Tibial nerve (tissue), 4 donors: ENCODE results near the gene MCF2L2. TPM values are rescaled to one million over a fixed set of nuclear protein-coding genes. Genes with fewer than 3 reads are reported as not detected.
A peak's percentile ranks its signal among the peaks of the same experiment; 100 is the strongest.

Experiments used
- DNase-seq, 2 donors: peaks; one replicate each; pipeline ENCODE4 v3.0.0-alpha.2; 2019; ENCODE audit warnings: low spot score in 2 of 2
- H3K27ac ChIP-seq, 4 donors: fragments of 200-600 bp; sonication (generic) in 3 of 4; one replicate each; pipeline ENCODE4 v1.5.1; 2017 to 2019; ENCODE audit warnings: mild to moderate bottlenecking in 1 of 4
- H3K27me3 ChIP-seq, 2 donors: fragments of 200-600 bp; sonication (generic) in 1 of 2; one replicate each; pipeline versions ENCODE4 v1.5.1 to v1.6.0; 2017 to 2019
- H3K36me3 ChIP-seq, 3 donors: fragments of 200-600 bp; sonication (generic); one replicate each; pipeline ENCODE4 v1.5.1; 2018 to 2019
- H3K4me1 ChIP-seq, 4 donors: fragments of 200-600 bp; sonication (generic) in 3 of 4; one replicate each; pipeline ENCODE4 v1.5.1; 2017 to 2019
- H3K4me3 ChIP-seq, 4 donors: fragments of 200-600 bp; sonication (generic) in 3 of 4; one replicate each; pipeline ENCODE4 v1.5.1; 2017 to 2019; ENCODE audit warnings: mild to moderate bottlenecking in 1 of 4, moderate library complexity in 1 of 4
- H3K9me3 ChIP-seq, 4 donors: fragments of 200-600 bp; sonication (generic) in 3 of 4; one replicate each; pipeline ENCODE4 v1.5.1; 2017 to 2019
- EP300 ChIP-seq, 2 donors: sonication (generic); formaldehyde crosslinking; IDR thresholded peaks; one replicate each; pipeline ENCODE4 v1.6.1; 2017; ENCODE audit warnings: antibody characterized with exemption in 2 of 2, mild to moderate bottlenecking in 1 of 2
- POLR2A ChIP-seq, 2 donors: fragments of 450-650 bp; IDR thresholded peaks; one replicate each; pipeline ENCODE4 v1.6.1; 2017; ENCODE audit warnings: antibody characterized with exemption in 2 of 2, mild to moderate bottlenecking in 2 of 2, moderate library complexity in 2 of 2
- WGBS, 2 donors: methylation state at CpG; one replicate each; pipeline ENCODE4 v1.1.5; 2018; 5-methylcytosine and 5-hydroxymethylcytosine counted together
- total RNA-seq, 4 donors: library from RNA; depleted of rRNA; stranded (reverse); fragments of >200 nt; gene quantifications; one replicate each; pipeline ENCODE4 v1.1.0, GENCODE V29; 2016
- TF ChIP-seq, protein P1 (sequence below), 5 experiments: fragments of 200-600 bp in 3 of 5; fragments of 450-650 bp in 2 of 5; sonication (generic) in 3 of 5; IDR thresholded peaks; one replicate each; pipeline ENCODE4 v1.5.1; 2016 to 2019; ENCODE audit warnings: antibody characterized with exemption in 5 of 5, mild to moderate bottlenecking in 3 of 5, moderate library complexity in 2 of 5

The MCF2L2 gene
- total RNA-seq, 4 donors from 2014 or later: 0.90 to 24.9 (median 1.8) TPM

DNA sequence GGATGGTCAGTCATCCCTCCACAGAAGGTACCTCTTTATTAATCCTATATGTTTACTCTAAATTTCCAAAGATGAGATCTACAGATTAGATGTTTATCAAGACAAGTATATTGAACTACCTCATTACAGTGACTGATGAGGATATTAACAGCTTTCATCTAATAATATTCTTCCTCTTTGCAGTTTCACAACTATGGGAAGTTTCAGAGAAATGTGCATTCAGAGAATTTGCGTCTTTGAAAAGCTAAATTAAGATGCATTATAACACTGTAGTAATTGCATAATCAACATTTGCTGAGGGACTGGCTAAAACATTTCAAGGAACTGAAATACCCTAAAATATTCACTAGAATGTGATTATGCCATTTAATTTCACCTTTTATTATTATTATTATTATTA is 46.7 kb downstream of the MCF2L2 start:
- Histone ChIP-seq H3K9me3 (no peaks in the 10 kb centered on the region), H3K27me3 (no peaks in the 10 kb centered on the region), H3K36me3 (no peaks in the 10 kb centered on the region), H3K4me3 (no peak overlapping the region), H3K4me1 (no peaks in the 10 kb centered on the region), H3K27ac (no peak overlapping the region)
- 76% methylated on average over 1 of the region's 1 CpG for WGBS, 2 donors
- no peak for DNase-seq
- peak in 1 of 2 donors; percentile 23 for TF ChIP-seq EP300 (IDR thresholded peaks at IDR 0.05)
- TF ChIP-seq POLR2A (IDR thresholded peaks at IDR 0.05): no peak

DNA sequence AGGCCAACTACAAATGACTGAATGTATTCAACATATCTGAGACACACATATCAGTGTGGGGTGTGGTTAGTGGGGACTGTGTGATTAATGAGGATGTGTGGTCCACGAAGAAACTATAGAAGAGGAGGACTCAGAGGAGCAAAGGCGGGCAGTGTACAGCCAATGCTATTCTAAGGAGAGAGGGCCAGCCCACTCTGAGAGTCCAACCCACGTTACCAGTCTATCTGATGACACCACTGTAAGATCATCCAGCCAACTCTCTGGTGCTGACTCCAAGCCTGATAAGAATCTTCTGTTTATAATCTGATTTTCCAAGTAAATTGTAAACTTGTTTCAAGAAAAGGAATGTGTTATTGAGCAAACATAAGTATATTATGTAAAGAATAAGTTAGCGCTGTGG is 47.2 kb downstream of the MCF2L2 start:
- no peak for DNase-seq
- no peak for TF ChIP-seq EP300 (IDR thresholded peaks at IDR 0.05)
- no peak for TF ChIP-seq POLR2A (IDR thresholded peaks at IDR 0.05)
- TF ChIP-seq, protein P1, sequence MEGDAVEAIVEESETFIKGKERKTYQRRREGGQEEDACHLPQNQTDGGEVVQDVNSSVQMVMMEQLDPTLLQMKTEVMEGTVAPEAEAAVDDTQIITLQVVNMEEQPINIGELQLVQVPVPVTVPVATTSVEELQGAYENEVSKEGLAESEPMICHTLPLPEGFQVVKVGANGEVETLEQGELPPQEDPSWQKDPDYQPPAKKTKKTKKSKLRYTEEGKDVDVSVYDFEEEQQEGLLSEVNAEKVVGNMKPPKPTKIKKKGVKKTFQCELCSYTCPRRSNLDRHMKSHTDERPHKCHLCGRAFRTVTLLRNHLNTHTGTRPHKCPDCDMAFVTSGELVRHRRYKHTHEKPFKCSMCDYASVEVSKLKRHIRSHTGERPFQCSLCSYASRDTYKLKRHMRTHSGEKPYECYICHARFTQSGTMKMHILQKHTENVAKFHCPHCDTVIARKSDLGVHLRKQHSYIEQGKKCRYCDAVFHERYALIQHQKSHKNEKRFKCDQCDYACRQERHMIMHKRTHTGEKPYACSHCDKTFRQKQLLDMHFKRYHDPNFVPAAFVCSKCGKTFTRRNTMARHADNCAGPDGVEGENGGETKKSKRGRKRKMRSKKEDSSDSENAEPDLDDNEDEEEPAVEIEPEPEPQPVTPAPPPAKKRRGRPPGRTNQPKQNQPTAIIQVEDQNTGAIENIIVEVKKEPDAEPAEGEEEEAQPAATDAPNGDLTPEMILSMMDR (IDR thresholded peaks at IDR 0.05): no peak
- 53 to 54% methylated on average over 4 of the region's 4 CpGs for WGBS, 2 donors
- H3K27me3 ChIP-seq: no peaks in the 10 kb centered on the region
- H3K4me3 ChIP-seq: no peak overlapping the region
- H3K36me3 ChIP-seq: no peaks in the 10 kb centered on the region
- H3K4me1 ChIP-seq: no peaks in the 10 kb centered on the region
- no peaks in the 10 kb centered on the region for H3K9me3 ChIP-seq
- no peak overlapping the region for H3K27ac ChIP-seq

DNA sequence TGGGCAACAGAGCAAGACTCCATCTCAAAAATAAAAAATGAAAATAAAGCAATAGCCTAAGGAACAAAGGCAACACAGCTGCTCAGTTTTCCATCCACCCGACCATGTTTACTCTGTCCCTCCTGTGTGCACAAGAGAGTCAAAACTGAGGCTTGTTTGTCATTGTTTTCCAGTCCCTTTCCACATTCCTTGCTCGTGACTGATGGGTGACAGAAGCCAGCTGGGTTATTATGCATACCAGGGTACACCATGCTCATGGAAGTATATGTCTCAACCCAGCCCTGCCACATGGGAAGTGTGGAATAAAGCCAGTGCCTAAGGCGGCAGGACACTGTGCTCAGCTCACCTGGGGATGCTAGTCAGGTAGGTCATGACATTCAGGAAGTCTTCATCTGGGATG is 49.5 kb downstream of the MCF2L2 start:
- no peak overlapping the region for H3K27ac ChIP-seq
- TF ChIP-seq, protein P1 (IDR thresholded peaks at IDR 0.05): no peak
- WGBS, 2 donors: 66 to 67% methylated on average over 3 of the region's 3 CpGs
- no peak for DNase-seq
- H3K36me3 ChIP-seq: no peaks in the 10 kb centered on the region
- H3K4me3 ChIP-seq: no peak overlapping the region
- H3K9me3 ChIP-seq: no peaks in the 10 kb centered on the region
- no peaks in the 10 kb centered on the region for H3K27me3 ChIP-seq
- no peaks in the 10 kb centered on the region for H3K4me1 ChIP-seq

DNA sequence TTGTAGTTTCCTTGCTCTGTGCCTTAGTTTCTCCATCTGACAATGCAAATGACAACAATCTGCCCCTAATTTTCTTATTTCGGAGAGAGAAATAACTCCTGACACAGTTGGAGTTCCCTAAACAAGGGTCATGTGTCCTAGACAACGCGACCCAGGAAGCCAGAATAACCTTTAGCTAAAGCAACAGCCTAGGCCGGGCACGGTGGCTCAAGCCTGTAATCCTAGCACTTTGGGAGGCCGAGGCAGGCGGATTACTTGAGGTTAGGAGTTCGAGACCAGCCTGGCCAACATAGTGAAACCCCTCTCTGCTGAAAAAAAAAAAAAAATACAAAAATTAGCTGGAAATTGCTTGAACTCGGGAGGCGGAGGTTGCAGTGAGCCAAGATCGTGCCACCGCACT is 49.9 kb downstream of the MCF2L2 start:
- WGBS, 2 donors: 91 to 92% methylated on average over 12 of the region's 12 CpGs
- TF ChIP-seq, protein P1 (IDR thresholded peaks at IDR 0.05): no peak
- TF ChIP-seq POLR2A (IDR thresholded peaks at IDR 0.05) (no peak), EP300 (IDR thresholded peaks at IDR 0.05) (no peak)
- H3K9me3 ChIP-seq: no peaks in the 10 kb centered on the region
- H3K36me3 ChIP-seq: no peaks in the 10 kb centered on the region
- DNase-seq: no peak
- H3K27me3 ChIP-seq: no peaks in the 10 kb centered on the region
- H3K4me3 ChIP-seq: no peak overlapping the region
- H3K27ac ChIP-seq: no peak overlapping the region
- H3K4me1 ChIP-seq: no peaks in the 10 kb centered on the region

DNA sequence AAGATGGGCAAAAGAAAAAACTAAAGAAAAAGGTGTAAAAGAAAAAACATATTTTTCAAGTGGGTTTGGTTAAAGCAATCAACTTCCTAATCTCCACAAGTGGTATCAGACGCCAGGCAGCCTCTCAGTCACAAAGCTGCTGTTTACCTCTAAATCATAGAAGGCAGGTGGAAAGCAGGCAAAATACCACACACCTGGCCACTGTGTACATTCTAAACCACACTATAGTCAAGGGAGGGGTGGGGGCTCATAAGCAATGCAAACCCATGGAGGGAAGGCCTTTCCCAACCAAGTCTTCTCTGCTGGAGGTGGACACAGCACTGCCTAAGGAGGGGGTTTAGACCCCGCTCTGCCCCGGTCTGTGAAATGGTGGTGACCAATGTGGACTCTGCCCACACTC is 50.4 kb downstream of the MCF2L2 start:
- H3K27me3 ChIP-seq: no peaks in the 10 kb centered on the region

DNA sequence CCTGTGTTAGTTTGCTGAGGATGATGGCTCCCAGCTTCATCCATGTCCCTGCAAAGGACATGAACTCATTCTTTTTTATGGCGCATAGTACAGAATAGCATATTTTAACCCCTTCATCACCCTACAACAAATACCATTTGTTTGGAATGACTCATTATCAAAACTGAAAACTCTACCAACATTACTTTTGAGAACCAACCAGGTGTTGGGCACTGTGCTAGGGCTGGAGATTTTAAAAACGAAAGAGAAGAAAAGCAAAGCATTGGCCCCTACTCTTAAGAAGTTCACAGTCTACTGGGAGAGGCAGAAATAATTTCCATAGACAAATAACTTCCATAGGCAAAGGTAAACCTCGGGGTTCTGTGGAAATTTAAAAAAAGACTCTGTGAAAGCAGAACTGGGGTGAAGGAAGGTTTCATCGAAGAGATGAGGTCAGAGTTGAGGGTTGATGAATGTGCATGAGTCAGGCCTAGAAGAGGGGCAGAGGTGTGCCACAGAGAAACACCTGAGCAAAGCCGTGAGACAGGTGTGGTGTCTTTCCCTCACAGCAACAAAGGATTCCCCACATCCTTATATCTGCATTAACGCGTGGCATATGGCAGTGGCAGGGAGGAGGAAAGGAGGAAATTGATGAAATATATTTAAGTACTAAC is 51.0 kb downstream of the MCF2L2 start:
- Histone ChIP-seq H3K27ac (no peak overlapping the region), H3K9me3 (no peaks in the 10 kb centered on the region), H3K27me3 (no peaks in the 10 kb centered on the region), H3K36me3 (no peaks in the 10 kb centered on the region), H3K4me3 (no peak overlapping the region), H3K4me1 (no peaks in the 10 kb centered on the region)
- no peak for TF ChIP-seq POLR2A (IDR thresholded peaks at IDR 0.05)
- TF ChIP-seq EP300 (IDR thresholded peaks at IDR 0.05): no peak
- TF ChIP-seq, protein P1 (IDR thresholded peaks at IDR 0.05): no peak
- WGBS, 2 donors: 75 to 78% methylated on average over 7 of the region's 7 CpGs
- no peak for DNase-seq

More for the DNA sequence above, 50.4 kb downstream of the MCF2L2 start:
- 93 to 98% methylated on average over 3 of the region's 3 CpGs for WGBS, 2 donors
- H3K27ac ChIP-seq: no peak overlapping the region
- no peak overlapping the region for H3K4me3 ChIP-seq
- no peaks in the 10 kb centered on the region for H3K36me3 ChIP-seq
- H3K9me3 ChIP-seq: no peaks in the 10 kb centered on the region
- no peaks in the 10 kb centered on the region for H3K4me1 ChIP-seq
- TF ChIP-seq POLR2A (IDR thresholded peaks at IDR 0.05) (no peak), EP300 (IDR thresholded peaks at IDR 0.05) (no peak)
- DNase-seq: no peak
